Measurements from ENCODE around the gene APRT.

- TF ChIP-seq POLR2A (IDR thresholded peaks at IDR 0.05; ENCODE audit: low read depth, low read length) (no peak), POLR2AphosphoS5 (IDR thresholded peaks at IDR 0.05; ENCODE audit: low read depth, low read length) (no peak)
These were observed 44.5 kb upstream of the APRT start for GRCh38 chr16:88856122-88856827.
